Endodermal cell (in vitro differentiated cells): ENCODE measurements around the gene ACTL7B. TPM values are rescaled to one million over a fixed set of nuclear protein-coding genes. Genes with fewer than 3 reads are reported as not detected.

Experiments
- DNase-seq: peaks from one replicate; pipeline ENCODE4 v3.0.0-alpha.2; 2017
- H3K27ac ChIP-seq: 2 replicates; pipeline ENCODE4 v1.5.1; 2013; ENCODE audit warnings: mild to moderate bottlenecking, low read depth, low read length, moderate library complexity
- H3K27me3 ChIP-seq: 2 replicates; pipeline ENCODE4 v1.6.1; 2013; ENCODE audit warnings: mild to moderate bottlenecking, low read length, moderate library complexity; ENCODE audit not compliant: insufficient read depth, control insufficient read depth, poor library complexity, severe bottlenecking
- H3K36me3 ChIP-seq: 2 replicates; pipeline ENCODE4 v1.7.0; 2013; ENCODE audit warnings: mild to moderate bottlenecking, low read length, moderate library complexity; ENCODE audit not compliant: control insufficient read depth, insufficient read depth
- H3K4me1 ChIP-seq: one replicate; pipeline ENCODE4 v1.7.0; 2013; ENCODE audit warnings: low read length; ENCODE audit not compliant: control insufficient read depth, insufficient read depth
- H3K4me3 ChIP-seq: 2 replicates; pipeline ENCODE4 v1.5.1; 2013; ENCODE audit warnings: mild to moderate bottlenecking, low read length, moderate library complexity
- H3K9ac ChIP-seq: 2 replicates; pipeline ENCODE4 v1.6.1; 2013; ENCODE audit warnings: mild to moderate bottlenecking, low read length, moderate library complexity; ENCODE audit not compliant: poor library complexity, severe bottlenecking; ENCODE audit errors: extremely low read depth
- H3K9me3 ChIP-seq: 2 replicates; pipeline ENCODE4 v1.6.1; 2013; ENCODE audit warnings: mild to moderate bottlenecking, low read length, moderate library complexity; ENCODE audit not compliant: control insufficient read depth
- H3K27ac Mint-ChIP-seq: 2 replicates; pipeline ENCODE4 v1.8.0; 2020; ENCODE audit warnings: mixed read lengths
- H3K27me3 Mint-ChIP-seq: 2 replicates; pipeline ENCODE4 v1.8.0; 2021; ENCODE audit warnings: mild to moderate bottlenecking, mixed read lengths; ENCODE audit not compliant: insufficient read depth
- H3K36me3 Mint-ChIP-seq: 2 replicates; pipeline ENCODE4 v1.8.0; 2020; ENCODE audit warnings: low read depth, mixed read lengths
- H3K4me1 Mint-ChIP-seq: 2 replicates; pipeline ENCODE4 v1.8.0; 2020; ENCODE audit warnings: mixed read lengths
- H3K4me3 Mint-ChIP-seq: 2 replicates; pipeline ENCODE4 v1.8.0; 2020; ENCODE audit warnings: mild to moderate bottlenecking, moderate library complexity, mixed read lengths
- H3K9me3 Mint-ChIP-seq: 2 replicates; pipeline ENCODE4 v1.8.0; 2020; ENCODE audit warnings: mild to moderate bottlenecking, mixed read lengths
- WGBS, 2 experiments: methylation state at CpG; one replicate each; pipeline versions ENCODE4 v1.1.5 to v1.1.7; 2013; ENCODE audit warnings: missing lambda C conversion rate in 2 of 2, mixed read lengths in 1 of 2; ENCODE audit not compliant: insufficient coverage in 1 of 2, insufficient read length in 1 of 2; 5-methylcytosine and 5-hydroxymethylcytosine counted together
- total RNA-seq, 2 donors: library from RNA; stranded (reverse); fragmentation: NEBNext Ultra II Directional in 1 of 2; extraction: Animal tissue kit (Norgen Biotek cat#: 25700) in 1 of 2; gene quantifications; 2 replicates in 1 of 2; 3 replicates in 1 of 2; pipeline ENCODE4 v1.2.1, GENCODE V29; 2021
- TF ChIP-seq, protein P1 (sequence below): fragments of 200-600 bp; sonication (generic); conservative IDR thresholded peaks from 2 replicates; pipeline ENCODE4 v1.5.0; 2021; ENCODE audit warnings: antibody characterized with exemption, mild to moderate bottlenecking

ACTL7B gene
- total RNA-seq, 2 donors from 2014 or later: not detected

DNA sequence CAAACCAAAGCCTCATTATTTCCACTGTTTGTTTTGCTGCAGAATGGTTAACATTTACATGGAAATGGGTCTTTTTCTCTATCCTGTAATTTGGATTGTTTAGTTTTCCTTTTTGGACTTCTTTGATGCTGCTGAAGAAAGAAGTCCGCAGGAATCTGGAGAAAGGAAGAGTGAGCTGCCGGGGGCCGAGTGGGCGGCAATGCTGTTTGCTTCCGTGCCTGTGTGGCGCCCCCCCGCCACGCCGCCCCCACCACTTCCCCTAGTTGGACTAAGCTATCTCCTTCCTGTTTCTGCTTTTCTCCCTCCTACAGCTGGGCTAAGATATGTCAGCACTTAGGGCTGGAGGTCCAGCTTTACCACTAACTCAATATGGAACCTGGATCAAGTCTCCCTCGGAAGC lies 39.7 kb downstream of the ACTL7B start:
- no peaks in the 10 kb centered on the region for H3K27me3 Mint-ChIP-seq
- H3K4me1 Mint-ChIP-seq: no peaks in the 10 kb centered on the region
- 73% methylated on average over 10 of the region's 10 CpGs; no CpG with 5 or more reads in 1 of the 2 experiments for WGBS, 2 experiments
- no peaks in the 10 kb centered on the region for H3K9me3 Mint-ChIP-seq
- Histone ChIP-seq H3K27me3 (no peaks in the 10 kb centered on the region), H3K9me3 (no peaks in the 10 kb centered on the region), H3K9ac (no peak overlapping the region), H3K4me1 (no peaks in the 10 kb centered on the region), H3K36me3 (no peaks in the 10 kb centered on the region), H3K27ac (no peak overlapping the region), H3K4me3 (no peak overlapping the region)
- H3K4me3 Mint-ChIP-seq: no peak overlapping the region
- no peak for DNase-seq
- H3K36me3 Mint-ChIP-seq: no peaks in the 10 kb centered on the region
- TF ChIP-seq, protein P1, sequence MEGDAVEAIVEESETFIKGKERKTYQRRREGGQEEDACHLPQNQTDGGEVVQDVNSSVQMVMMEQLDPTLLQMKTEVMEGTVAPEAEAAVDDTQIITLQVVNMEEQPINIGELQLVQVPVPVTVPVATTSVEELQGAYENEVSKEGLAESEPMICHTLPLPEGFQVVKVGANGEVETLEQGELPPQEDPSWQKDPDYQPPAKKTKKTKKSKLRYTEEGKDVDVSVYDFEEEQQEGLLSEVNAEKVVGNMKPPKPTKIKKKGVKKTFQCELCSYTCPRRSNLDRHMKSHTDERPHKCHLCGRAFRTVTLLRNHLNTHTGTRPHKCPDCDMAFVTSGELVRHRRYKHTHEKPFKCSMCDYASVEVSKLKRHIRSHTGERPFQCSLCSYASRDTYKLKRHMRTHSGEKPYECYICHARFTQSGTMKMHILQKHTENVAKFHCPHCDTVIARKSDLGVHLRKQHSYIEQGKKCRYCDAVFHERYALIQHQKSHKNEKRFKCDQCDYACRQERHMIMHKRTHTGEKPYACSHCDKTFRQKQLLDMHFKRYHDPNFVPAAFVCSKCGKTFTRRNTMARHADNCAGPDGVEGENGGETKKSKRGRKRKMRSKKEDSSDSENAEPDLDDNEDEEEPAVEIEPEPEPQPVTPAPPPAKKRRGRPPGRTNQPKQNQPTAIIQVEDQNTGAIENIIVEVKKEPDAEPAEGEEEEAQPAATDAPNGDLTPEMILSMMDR: no peak
- no peak overlapping the region for H3K27ac Mint-ChIP-seq

DNA sequence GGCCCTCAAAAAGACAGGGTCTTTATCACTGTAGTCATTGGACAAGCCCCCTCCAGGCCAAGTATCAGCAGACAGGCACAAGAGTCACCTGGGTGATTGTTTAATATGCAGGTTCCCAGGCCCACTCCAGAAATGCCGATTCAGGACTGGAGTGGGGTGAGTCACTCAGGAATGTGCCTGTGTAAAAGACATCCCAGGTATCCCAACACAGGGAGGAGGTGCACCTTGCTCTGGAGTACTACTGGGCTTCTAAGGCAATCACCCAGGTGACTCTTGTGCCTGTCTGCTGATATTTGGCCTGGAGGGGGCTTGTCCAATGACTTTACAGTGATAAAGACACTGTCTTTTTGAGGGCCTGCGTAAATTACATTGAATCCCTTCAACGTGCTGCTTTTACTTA lies 40.6 kb downstream of the ACTL7B start:
- Histone ChIP-seq H3K36me3 (no peaks in the 10 kb centered on the region), H3K4me1 (no peaks in the 10 kb centered on the region), H3K27me3 (no peaks in the 10 kb centered on the region), H3K4me3 (no peak overlapping the region), H3K9ac (no peak overlapping the region), H3K9me3 (no peaks in the 10 kb centered on the region), H3K27ac (no peak overlapping the region)
- TF ChIP-seq, protein P1: no peak
- Mint-ChIP-seq H3K36me3 (no peaks in the 10 kb centered on the region), H3K27ac (no peak overlapping the region), H3K4me3 (no peak overlapping the region), H3K9me3 (no peaks in the 10 kb centered on the region), H3K27me3 (no peaks in the 10 kb centered on the region), H3K4me1 (peaks cover 1% of the 10 kb centered on the region)
- WGBS, 2 experiments: 88% methylated on average over 3 of the region's 3 CpGs; no CpG with 5 or more reads in 1 of the 2 experiments
- peak; percentile 45 for DNase-seq

DNA sequence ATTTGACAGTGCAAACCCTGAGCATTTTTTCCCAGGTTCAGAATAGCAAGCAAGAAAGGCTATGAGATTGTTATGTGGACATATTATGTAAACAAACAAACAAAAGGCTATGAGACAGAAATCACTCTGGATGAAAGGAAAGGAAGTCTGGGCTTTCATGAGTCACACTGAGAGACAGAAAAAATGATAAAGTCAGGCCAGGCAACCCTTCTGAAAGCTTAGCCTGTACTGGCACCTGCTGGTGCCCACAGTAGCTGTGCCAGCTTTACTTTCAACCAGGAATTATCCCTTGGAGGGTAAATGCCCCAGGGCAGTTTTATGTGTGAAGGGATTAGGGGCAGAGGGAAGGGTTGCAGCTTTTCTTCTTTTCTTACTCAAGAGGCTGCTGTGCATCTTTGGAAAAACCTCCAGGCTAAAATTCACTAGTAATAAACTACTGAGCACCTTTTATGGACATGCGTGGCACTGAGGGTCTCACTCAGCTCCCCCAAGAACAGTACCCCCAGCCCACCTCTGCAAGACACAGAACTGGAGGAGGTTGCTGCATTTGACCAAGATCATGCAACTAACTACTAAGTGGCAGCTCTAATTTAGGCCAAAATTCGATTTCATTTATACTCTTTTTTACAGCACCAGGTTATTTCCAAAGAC lies 41.7 kb downstream of the ACTL7B start:
- DNase-seq: peak; percentile 51
- Mint-ChIP-seq H3K9me3 (no peaks in the 10 kb centered on the region), H3K4me3 (no peak overlapping the region), H3K27ac (no peak overlapping the region), H3K4me1 (peaks cover 5% of the 10 kb centered on the region), H3K36me3 (no peaks in the 10 kb centered on the region), H3K27me3 (no peaks in the 10 kb centered on the region)
- H3K4me3 ChIP-seq: no peak overlapping the region
- H3K4me1 ChIP-seq: no peaks in the 10 kb centered on the region
- H3K9ac ChIP-seq: no peak overlapping the region
- H3K9me3 ChIP-seq: no peaks in the 10 kb centered on the region
- WGBS, 2 experiments: 76 to 79% methylated on average over 2 of the region's 2 CpGs
- H3K36me3 ChIP-seq: no peaks in the 10 kb centered on the region
- H3K27me3 ChIP-seq: no peaks in the 10 kb centered on the region
- H3K27ac ChIP-seq: no peak overlapping the region
- TF ChIP-seq, protein P1: peak; percentile 50
